Activated CD8-positive, alpha-beta T cell treated with anti-CD3 and anti-CD28 coated beads for 36 hours (primary cell): ENCODE results near the gene ESYT1. TPM values are rescaled to one million over a fixed set of nuclear protein-coding genes. Genes with fewer than 3 reads are reported as not detected.

Experiments
- ATAC-seq: fragments of 200-7000 bp; cut with Tn5 transposase; one replicate; pipeline ENCODE4 v1.10.0; 2021; ENCODE audit warnings: mild to moderate bottlenecking, moderate library complexity
- CTCF ChIA-PET: fragments of 350-600 bp; sonication (Branson Sonifier 250); formaldehyde crosslinking; loops from one replicate; lab custom pipeline; 2021; ENCODE audit warnings: antibody characterized with exemption; lab: Charles Lee
- POLR2A ChIA-PET: fragments of 350-600 bp; sonication (Branson Sonifier 250); formaldehyde crosslinking; loops from one replicate; lab custom pipeline; 2021; ENCODE audit warnings: antibody characterized with exemption; lab: Charles Lee
- DNase-seq: peaks from one replicate; pipeline ENCODE4 v3.0.0-alpha.2; 2020
- H3K27ac Mint-ChIP-seq: one replicate; pipeline ENCODE4 v1.8.0; 2021; ENCODE audit warnings: mild to moderate bottlenecking, mixed read lengths
- H3K27me3 Mint-ChIP-seq: one replicate; pipeline ENCODE4 v1.8.0; 2021; ENCODE audit warnings: mixed read lengths
- H3K36me3 Mint-ChIP-seq: one replicate; pipeline ENCODE4 v1.8.0; 2021; ENCODE audit warnings: low read depth, mixed read lengths
- H3K4me1 Mint-ChIP-seq: one replicate; pipeline ENCODE4 v1.8.0; 2021; ENCODE audit warnings: low read depth, mixed read lengths
- H3K4me3 Mint-ChIP-seq: one replicate; pipeline ENCODE4 v1.8.0; 2021; ENCODE audit warnings: mild to moderate bottlenecking, moderate library complexity, mixed read lengths
- H3K9me3 Mint-ChIP-seq: one replicate; pipeline ENCODE4 v1.8.0; 2021; ENCODE audit warnings: mixed read lengths
- CTCF ChIP-seq: fragments of 200-600 bp; IDR thresholded peaks from one replicate; pipeline ENCODE4 v1.8.0; 2022; ENCODE audit warnings: antibody characterized with exemption, mild to moderate bottlenecking
- intact Hi-C: fragments of 100-400 bp; cut with micrococcal nuclease; formaldehyde crosslinking; loops from one replicate; pipeline ENCODE4 v1.10.0; 2022
- total RNA-seq, 2 experiments: library from RNA; stranded (reverse); gene quantifications; one replicate each; pipeline ENCODE4 v1.2.3, GENCODE V29; 2021

Gene ESYT1
- total RNA-seq, 2 experiments from 2014 or later, result 154 to 160 TPM

DNA sequence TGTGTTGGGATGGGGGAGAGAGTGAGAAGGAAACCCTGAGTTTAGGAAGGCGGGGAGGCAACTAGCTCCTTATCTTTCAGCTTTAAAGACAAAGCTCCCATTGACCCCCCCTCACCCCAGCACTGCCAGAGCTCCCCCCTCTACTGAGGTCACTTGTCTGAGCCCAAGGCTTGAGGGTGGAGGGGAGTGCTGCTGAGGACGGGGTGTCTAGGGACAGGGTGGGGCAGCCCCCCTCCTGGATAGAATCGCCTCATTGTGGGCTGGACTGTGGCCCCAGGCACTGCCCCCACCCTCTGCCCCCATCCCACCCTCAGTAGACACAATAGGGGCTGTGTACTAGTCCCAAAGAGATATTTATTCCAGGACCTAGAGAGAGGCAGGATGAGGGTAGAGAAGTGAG, 45.1 kb upstream of the ESYT1 start:
- intact Hi-C loops, result no loop called here
- POLR2A ChIA-PET, result no interaction called here
- CTCF ChIA-PET, result interaction anchor here (0.7 to 1.5 kb wide), 3 partner anchors 18 to 68 kb away, joined by 3 read pairs; no protein-coding TSS in a partner anchor
- no peak for TF ChIP-seq CTCF
- DNase-seq (no peak), ATAC-seq (no peak)
- peaks cover 8% of the 10 kb centered on the region for H3K27me3 Mint-ChIP-seq
- H3K4me3 Mint-ChIP-seq, result no peak overlapping the region
- no peak overlapping the region for H3K27ac Mint-ChIP-seq
- no peaks in the 10 kb centered on the region for H3K36me3 Mint-ChIP-seq
- no peaks in the 10 kb centered on the region for H3K9me3 Mint-ChIP-seq
- H3K4me1 Mint-ChIP-seq, result peaks cover 14% of the 10 kb centered on the region

- ChIA-PET POLR2A (interaction anchor here (1.2 kb wide), 1 partner anchor 32 kb away, joined by 4 read pairs; no protein-coding TSS in a partner anchor), CTCF (interaction anchor here (0.6 to 2.8 kb wide), 19 partner anchors 10 to 236 kb away, joined by 3 to 13 read pairs (median 4); partner anchors contain the start of genes PA2G4 and RAB5B)
- peaks cover 8% of the 10 kb centered on the region for H3K27me3 Mint-ChIP-seq
- ATAC-seq, result peak; percentile 71
- no peak overlapping the region for H3K27ac Mint-ChIP-seq
- intact Hi-C loops, result no loop called here
- peaks cover 9% of the 10 kb centered on the region for H3K4me1 Mint-ChIP-seq
- TF ChIP-seq CTCF, result peak; percentile 65
- DNase-seq, result peak; percentile 63
- H3K9me3 Mint-ChIP-seq, result no peaks in the 10 kb centered on the region
- no peaks in the 10 kb centered on the region for H3K36me3 Mint-ChIP-seq
- H3K4me3 Mint-ChIP-seq, result no peak overlapping the region
Observed at GRCh38 chr12:56084958-56085543, 43.0 kb upstream of the ESYT1 start.

DNA sequence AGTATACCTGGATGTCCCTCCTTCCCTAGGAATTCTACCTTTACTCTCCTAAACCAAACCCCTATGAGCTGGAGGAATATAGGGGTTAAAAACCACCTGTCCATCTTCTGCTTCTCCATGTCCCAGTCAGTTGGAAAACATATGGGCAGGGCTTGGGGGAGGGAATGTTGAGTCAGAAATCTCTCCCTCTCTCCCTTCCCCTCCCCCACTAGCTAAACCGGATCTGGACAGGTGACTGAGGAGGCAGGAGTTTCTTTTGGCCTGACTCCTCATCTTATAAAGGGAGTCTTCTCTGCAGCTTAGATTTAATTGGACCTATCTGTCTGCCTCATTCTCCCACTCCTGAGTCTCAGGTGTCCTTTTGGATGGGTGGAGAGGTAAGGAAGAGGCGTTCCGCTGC, 42.0 kb upstream of the ESYT1 start:
- H3K9me3 Mint-ChIP-seq, result no peaks in the 10 kb centered on the region
- no peak overlapping the region for H3K27ac Mint-ChIP-seq
- no peak for ATAC-seq
- intact Hi-C loops, result no loop called here
- no peak overlapping the region for H3K4me3 Mint-ChIP-seq
- no peak for TF ChIP-seq CTCF
- CTCF ChIA-PET, result interaction anchor here (0.8 to 2.8 kb wide), 14 partner anchors 10 to 112 kb away, joined by 3 to 13 read pairs (median 4); partner anchors contain the start of genes PA2G4 and RAB5B
- no peak for DNase-seq
- no peaks in the 10 kb centered on the region for H3K36me3 Mint-ChIP-seq
- POLR2A ChIA-PET, result interaction anchor here (0.7 kb wide), 1 partner anchor 11 kb away, joined by 4 read pairs; no protein-coding TSS in a partner anchor
- peaks cover 5% of the 10 kb centered on the region for H3K27me3 Mint-ChIP-seq
- H3K4me1 Mint-ChIP-seq, result peaks cover under 1% of the 10 kb centered on the region

GRCh38 chr12:56086608-56087007, 41.5 kb upstream of the ESYT1 start:
- ChIA-PET POLR2A (interaction anchor here (0.7 kb wide), 1 partner anchor 10 kb away, joined by 4 read pairs; no protein-coding TSS in a partner anchor), CTCF (interaction anchor here (1.2 to 2.8 kb wide), 5 partner anchors 9 to 109 kb away, joined by 4 to 7 read pairs (median 5); no protein-coding TSS in a partner anchor)
- H3K36me3 Mint-ChIP-seq, result no peaks in the 10 kb centered on the region
- DNase-seq, result no peak
- peaks cover 5% of the 10 kb centered on the region for H3K27me3 Mint-ChIP-seq
- H3K9me3 Mint-ChIP-seq, result no peaks in the 10 kb centered on the region
- H3K4me3 Mint-ChIP-seq, result no peak overlapping the region
- intact Hi-C loops, result no loop called here
- no peak overlapping the region for H3K27ac Mint-ChIP-seq
- no peaks in the 10 kb centered on the region for H3K4me1 Mint-ChIP-seq
- ATAC-seq, result no peak
- no peak for TF ChIP-seq CTCF

DNA sequence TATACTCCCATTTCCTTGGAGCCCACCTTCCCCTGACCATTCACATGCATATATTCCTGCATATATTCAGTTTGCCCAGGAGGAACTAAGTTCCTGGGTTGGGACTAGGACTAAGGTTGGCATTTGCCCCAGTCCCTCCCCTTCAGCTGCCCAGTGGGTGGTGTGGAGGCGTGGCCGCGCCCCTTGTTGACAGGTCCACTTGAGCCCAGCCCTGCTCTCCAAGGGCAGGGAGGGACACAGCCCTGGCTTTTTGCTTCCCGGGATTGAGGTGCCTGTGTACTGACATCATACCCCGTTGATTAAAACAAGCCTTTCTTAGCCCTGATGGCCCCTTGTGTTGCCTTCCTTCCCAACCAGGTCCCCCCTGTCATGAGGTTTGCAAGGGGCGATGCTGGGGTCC, 40.8 kb upstream of the ESYT1 start:
- POLR2A ChIA-PET, result no interaction called here
- Mint-ChIP-seq H3K4me1 (no peaks in the 10 kb centered on the region), H3K27ac (no peak overlapping the region), H3K36me3 (no peaks in the 10 kb centered on the region), H3K9me3 (no peaks in the 10 kb centered on the region), H3K4me3 (no peak overlapping the region), H3K27me3 (no peaks in the 10 kb centered on the region)
- ATAC-seq, result no peak
- TF ChIP-seq CTCF, result no peak
- intact Hi-C loops, result no loop called here
- CTCF ChIA-PET, result interaction anchor here (1.3 to 1.9 kb wide), 2 partner anchors 8 to 40 kb away, joined by 3 to 6 read pairs; no protein-coding TSS in a partner anchor
- no peak for DNase-seq
